OCI-LY3 (cell line): ENCODE results near the gene NCAPG.

ENCODE experiments used
- EZH2phosphoT487 ChIP-seq: fragments of 200-600 bp; shearing (Covaris generic); IDR thresholded peaks from 2 replicates; pipeline ENCODE4 v1.6.1; 2018; ENCODE audit warnings: antibody characterized with exemption, mixed run types, low read depth
- TF ChIP-seq, protein P1 (sequence below): fragments of 200-600, 300-600 bp; sonication (generic); IDR thresholded peaks from 2 replicates; pipeline ENCODE4 v1.5.1; 2014; ENCODE audit warnings: antibody characterized with exemption, low read length, low read depth

DNA sequence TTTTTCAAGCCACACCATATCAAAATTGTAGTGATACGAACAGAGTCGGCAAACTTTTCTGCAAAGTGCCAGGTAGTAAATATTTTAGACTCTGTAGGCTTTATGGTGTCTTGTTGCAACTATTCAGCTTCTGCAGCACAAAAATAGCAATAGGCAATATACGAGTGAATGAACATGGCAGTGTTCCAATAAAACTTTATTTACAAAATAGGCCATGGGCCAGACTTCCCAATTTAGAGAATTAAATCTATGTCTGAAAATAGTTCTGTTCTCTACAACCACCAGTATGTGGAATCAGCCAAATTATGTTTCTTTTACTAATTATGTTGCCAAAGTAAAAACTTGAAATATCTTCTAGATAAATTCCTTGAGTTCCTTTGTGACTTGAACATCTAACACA lies 56.5 kb downstream of the NCAPG start:
- TF ChIP-seq, protein P1, sequence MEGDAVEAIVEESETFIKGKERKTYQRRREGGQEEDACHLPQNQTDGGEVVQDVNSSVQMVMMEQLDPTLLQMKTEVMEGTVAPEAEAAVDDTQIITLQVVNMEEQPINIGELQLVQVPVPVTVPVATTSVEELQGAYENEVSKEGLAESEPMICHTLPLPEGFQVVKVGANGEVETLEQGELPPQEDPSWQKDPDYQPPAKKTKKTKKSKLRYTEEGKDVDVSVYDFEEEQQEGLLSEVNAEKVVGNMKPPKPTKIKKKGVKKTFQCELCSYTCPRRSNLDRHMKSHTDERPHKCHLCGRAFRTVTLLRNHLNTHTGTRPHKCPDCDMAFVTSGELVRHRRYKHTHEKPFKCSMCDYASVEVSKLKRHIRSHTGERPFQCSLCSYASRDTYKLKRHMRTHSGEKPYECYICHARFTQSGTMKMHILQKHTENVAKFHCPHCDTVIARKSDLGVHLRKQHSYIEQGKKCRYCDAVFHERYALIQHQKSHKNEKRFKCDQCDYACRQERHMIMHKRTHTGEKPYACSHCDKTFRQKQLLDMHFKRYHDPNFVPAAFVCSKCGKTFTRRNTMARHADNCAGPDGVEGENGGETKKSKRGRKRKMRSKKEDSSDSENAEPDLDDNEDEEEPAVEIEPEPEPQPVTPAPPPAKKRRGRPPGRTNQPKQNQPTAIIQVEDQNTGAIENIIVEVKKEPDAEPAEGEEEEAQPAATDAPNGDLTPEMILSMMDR, result no peak
- TF ChIP-seq EZH2phosphoT487, result no peak
